Tibial nerve (tissue), 4 donors: ENCODE results near the gene EML1.
"Not testable (repeated sequence)": the region's sequence is repeated elsewhere in the genome, so short reads cannot be mapped to it uniquely, and the experiment has no call there.

Experiments
- EP300 ChIP-seq, 2 donors: sonication (generic); formaldehyde crosslinking; IDR thresholded peaks; one replicate each; pipeline ENCODE4 v1.6.1; 2017; ENCODE audit warnings: antibody characterized with exemption in 2 of 2, mild to moderate bottlenecking in 1 of 2
- TF ChIP-seq, protein P1 (sequence below), 5 experiments: fragments of 200-600 bp in 3 of 5; fragments of 450-650 bp in 2 of 5; sonication (generic) in 3 of 5; IDR thresholded peaks; one replicate each; pipeline ENCODE4 v1.5.1; 2016 to 2019; ENCODE audit warnings: antibody characterized with exemption in 5 of 5, mild to moderate bottlenecking in 3 of 5, moderate library complexity in 2 of 5

DNA sequence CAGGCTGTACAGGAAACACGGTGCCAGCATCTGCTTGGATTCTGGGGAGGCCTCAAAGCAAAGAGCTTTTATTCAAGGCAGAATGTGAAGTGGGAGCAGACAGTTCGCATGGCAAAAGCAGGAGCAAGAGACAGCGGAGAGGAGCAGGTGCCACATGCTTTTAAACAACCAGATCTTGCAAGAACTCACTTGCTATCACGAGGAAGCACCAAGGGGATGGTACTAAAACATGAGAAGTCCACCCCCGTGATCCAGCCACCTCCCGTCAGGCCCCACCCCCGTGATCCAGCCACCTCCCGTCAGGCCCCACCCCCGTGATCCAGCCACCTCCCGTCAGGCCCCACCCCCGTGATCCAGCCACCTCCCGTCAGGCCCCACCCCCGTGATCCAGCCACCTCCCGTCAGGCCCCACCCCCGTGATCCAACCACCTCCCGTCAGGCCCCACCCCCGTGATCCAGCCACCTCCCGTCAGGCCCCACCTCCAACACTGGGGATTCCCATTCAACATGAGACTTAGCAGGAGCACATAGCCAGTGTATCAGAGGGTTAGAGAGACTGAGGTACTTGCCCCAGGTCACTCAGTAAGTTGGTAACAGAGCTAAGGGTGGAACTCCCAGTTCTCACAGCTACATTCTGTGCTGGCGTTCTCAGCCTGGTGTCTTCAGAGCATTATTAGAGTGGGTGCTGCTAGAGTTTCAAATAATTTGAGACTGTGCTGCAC, 156.0 kb downstream of the EML1 start:
- TF ChIP-seq, protein P1, sequence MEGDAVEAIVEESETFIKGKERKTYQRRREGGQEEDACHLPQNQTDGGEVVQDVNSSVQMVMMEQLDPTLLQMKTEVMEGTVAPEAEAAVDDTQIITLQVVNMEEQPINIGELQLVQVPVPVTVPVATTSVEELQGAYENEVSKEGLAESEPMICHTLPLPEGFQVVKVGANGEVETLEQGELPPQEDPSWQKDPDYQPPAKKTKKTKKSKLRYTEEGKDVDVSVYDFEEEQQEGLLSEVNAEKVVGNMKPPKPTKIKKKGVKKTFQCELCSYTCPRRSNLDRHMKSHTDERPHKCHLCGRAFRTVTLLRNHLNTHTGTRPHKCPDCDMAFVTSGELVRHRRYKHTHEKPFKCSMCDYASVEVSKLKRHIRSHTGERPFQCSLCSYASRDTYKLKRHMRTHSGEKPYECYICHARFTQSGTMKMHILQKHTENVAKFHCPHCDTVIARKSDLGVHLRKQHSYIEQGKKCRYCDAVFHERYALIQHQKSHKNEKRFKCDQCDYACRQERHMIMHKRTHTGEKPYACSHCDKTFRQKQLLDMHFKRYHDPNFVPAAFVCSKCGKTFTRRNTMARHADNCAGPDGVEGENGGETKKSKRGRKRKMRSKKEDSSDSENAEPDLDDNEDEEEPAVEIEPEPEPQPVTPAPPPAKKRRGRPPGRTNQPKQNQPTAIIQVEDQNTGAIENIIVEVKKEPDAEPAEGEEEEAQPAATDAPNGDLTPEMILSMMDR (IDR thresholded peaks at IDR 0.05) = not testable (repeated sequence)
- TF ChIP-seq EP300 (IDR thresholded peaks at IDR 0.05) = not testable (repeated sequence)
